GM21381 (cell line): ENCODE results near the gene HS6ST1.

Experiments used
- ATAC-seq: cut with Tn5 transposase; IDR thresholded peaks from one replicate; pipeline ENCODE4 v1.9.1; 2021; ENCODE audit warnings: mild to moderate bottlenecking, moderate library complexity; ENCODE audit not compliant: unreplicated experiment

Gene HS6ST1, protein sequence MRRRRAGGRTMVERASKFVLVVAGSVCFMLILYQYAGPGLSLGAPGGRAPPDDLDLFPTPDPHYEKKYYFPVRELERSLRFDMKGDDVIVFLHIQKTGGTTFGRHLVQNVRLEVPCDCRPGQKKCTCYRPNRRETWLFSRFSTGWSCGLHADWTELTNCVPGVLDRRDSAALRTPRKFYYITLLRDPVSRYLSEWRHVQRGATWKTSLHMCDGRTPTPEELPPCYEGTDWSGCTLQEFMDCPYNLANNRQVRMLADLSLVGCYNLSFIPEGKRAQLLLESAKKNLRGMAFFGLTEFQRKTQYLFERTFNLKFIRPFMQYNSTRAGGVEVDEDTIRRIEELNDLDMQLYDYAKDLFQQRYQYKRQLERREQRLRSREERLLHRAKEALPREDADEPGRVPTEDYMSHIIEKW

DNA sequence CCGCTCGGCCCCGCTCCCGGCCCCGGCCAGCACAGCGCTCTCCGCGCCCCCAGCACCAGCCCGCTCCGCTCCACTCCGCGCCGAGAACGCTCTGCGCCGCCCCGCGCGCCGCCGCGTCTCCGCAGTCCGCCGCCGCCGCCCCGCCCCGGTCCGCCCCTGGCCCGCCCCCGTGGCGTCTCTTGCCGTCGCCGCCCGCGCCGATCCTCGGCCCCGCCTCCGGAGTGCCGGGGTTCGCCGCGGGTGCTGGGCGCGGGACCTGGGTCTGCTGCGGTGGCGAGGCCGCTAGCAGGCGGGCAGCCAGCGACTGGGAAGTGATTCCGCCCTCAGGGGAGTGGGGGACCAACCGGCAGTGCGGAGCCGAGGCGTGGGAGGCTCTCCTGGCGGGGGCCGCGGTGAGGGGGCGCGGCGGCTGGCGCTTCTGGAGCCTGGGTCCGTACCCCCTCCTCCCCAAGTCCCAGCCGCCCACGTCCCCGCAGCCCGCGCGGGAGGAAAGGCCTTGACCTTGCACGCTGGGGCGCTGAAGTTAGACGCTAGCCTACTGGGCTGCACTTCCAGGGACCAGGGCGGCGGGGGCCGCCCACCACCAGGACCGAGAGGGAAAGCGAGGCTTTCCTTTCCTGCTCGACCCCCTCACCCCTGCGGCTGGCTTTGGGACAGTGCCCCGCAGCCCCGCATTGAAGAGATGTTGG lies at the start of gene HS6ST1:
Gene HS6ST1, minus strand, starts transcription at position 93 of the 689 bp plus-strand sequence. CDS start 305 bp downstream, outside the sequence.
- ATAC-seq: peak; percentile 61

DNA sequence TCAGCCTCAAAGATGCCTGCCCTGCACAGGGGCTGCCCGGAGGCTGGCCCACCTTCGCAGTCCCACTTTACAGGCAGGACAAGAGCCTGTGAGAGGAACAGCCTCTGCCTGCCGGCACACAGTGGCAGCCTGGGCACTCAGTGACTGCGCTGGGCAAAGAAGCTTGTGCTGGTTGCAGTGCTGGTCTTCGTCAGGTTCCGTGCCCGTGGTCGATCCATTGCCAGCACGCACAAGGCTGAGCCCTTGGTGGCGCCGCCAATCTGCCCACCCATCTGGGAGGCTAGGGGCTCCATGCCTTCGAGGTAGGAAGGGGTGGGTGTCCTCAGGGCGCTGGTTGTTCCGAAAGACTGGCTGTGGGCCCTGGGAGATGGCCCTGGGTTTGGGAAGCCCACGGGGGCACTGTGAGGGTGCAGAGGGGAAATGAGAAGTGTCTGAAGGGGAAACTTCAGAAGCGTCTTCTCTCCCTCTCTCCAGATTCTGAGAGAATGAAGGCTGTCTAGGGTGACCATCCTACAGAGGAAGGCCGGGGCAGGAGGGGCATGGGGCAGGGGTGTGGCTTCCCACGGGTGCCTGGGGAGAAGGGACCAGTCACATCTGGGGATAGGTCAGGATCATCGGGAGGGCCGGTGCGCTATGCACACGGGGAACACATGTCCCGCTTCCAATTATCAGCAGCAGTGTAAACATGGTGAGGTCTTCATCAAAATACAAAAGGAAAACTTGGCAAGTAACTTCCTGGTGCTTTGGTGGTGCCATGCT lies 49.1 kb upstream of the HS6ST1 start:
- ATAC-seq: no peak

DNA sequence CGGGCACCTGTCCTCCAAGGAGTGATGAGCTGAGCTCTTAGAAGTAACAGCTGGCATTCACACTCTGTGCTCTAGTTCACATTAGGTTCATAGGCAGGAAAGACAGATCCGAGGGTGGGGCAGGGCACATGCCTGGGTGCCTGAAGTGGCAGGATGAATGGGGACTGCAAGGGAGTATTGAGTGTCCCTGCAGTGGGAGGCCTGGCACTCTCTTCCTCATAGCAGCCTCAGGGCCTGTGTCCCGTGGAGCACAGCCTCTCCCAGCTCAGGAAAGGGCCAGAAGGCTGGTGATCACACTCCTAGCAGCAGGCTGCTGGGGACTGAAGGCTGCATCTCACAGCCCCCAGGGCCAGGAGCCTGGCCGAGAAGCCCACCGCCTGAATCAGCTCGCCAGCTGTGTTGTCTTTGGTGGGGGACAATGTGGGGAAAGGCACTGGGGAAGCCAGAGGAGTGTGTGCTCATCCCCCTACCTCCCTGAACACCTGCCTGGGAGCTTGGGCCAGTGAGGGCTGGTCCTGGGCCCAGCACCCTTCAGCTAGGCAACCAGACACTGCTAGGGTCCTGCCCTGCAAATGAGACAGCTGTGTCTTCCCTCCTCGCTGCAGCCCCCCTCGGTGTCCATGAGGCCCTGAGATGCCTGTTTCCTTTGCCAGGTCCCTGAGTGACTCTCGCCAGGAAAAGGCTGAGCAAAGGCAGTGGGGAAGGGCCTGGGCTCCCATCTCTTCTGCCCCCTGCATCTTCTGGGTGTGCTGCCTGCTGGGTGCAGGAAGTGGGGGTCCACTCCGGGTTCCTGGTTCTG lies 48.2 kb upstream of the HS6ST1 start:
- ATAC-seq: no peak

DNA sequence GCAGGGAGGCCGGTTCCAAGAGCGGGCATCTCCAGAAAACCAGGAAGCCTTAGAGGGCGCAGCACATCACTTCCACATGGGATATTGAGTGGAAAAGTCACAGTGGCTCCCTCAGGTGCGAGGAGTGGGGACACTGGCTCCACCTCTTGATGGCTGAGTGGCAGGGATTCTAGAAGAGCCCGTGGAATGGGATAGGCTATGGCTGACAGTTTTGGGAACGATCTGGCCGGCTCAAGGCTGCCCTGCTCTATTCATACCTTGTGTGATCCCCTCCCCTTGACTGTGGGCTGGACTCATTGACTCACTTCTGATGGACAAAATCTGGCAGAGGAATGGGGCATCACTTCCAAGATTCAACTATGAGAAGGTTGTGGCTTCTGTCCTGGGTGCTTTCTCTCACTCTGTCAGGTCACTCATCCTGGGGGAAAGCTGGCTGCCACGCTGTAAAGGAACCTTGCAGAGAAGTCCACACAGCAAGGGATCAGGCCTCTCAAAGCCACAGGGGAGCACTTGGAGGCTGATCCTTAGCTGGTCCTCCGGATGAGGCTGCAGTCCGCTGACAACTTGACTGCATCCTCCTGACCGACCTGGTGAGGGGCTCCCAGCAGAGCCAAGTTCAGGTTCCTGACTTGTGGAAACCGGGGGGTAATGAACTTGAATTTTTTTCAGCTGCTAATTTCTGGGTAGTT lies 46.7 kb upstream of the HS6ST1 start:
- no peak for ATAC-seq

DNA sequence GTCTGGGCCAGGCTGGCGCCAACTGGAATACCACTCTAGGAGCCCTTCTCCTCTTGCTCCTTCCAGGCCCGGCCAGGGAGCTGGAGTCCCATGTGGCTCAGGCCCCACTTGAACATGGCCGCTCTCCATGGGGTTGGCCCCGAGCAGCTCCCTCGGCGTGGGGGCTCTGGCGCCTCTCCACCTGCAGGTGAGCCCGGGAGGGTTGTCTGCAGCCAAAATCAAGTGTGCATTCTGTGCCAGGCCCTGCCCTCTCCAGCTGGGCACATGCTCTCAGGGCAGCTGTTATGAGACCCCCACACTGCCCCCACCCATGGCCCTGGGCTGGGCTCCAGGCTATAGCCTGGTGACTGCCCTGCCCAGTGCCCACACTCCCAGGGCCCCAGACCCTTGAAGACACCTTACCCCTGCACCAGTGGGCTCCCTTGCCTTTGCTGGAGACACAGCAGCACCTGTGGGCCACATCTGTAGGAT lies 45.8 kb upstream of the HS6ST1 start:
- no peak for ATAC-seq

DNA sequence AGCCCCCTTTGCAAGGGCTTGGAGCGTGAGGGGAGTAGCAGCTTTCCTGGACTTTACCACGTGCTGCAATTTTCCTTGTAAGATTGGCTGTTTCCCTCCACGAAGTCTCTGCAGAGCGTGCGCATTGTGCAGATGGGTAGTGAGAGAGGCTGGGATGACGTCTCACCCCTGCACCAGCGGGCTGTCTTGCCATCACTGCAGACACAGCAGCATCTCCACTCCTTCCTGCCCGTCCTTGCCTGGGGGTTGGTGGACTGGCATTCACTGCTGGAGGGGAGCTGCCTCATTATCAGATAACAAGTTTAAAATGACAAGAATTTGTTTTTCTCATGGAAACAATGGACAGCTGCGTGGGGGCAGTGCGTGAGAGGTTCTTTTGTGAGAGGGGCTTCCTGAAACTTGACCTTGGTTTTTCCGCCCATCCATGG lies 45.3 kb upstream of the HS6ST1 start:
- no peak for ATAC-seq

DNA sequence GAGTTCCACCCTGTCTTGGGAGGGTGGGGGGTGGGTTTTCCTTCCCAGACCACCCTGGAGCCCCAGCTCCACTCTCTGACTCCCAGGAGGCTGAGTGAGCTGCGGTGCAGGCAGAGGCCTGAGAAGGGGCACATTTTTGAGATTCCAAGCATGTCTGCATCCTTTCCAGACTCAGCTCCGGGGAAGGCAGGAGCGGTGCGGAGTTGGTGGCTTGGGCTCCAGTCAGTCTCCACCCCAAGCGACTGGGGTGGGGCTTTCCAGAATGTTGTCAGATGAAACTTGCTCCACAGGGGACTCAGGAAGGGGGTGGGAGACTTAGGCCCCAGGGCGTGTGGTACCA lies 44.2 kb upstream of the HS6ST1 start:
- ATAC-seq: no peak

DNA sequence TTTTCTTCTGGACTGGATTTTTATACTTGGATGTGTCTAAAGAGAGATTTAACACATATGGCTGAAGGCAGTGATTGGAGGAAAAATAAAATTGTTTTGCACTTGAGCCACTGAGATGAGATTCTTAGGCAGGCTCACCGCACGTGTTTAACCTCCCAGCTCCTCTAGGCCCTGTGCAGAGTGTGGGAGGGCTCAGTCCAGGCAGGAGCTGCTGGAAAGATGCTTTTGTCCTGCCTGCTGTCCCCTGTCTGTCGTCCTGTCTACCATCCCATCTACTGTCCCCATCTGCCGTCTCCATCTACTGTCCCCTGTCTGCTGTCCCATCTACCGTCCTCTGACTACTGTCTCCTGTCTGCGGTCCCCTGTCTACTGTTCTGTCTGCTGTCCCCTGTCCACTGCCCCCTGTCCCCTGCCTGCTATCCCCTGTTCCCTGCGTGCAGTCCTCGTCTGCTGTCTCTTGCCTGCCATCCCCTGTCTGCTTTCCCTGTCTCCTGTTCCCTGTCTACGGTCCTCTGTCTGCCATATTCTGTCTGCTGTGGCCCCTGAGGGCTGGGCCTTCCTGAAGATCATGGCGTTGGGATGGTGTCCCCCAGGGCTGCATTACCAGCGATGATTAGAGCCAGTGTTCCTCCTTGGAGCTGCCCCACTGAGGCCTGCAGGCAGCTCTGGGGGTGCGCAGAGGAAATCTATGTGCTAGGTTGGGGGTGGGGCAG lies 43.7 kb upstream of the HS6ST1 start:
- no peak for ATAC-seq

DNA sequence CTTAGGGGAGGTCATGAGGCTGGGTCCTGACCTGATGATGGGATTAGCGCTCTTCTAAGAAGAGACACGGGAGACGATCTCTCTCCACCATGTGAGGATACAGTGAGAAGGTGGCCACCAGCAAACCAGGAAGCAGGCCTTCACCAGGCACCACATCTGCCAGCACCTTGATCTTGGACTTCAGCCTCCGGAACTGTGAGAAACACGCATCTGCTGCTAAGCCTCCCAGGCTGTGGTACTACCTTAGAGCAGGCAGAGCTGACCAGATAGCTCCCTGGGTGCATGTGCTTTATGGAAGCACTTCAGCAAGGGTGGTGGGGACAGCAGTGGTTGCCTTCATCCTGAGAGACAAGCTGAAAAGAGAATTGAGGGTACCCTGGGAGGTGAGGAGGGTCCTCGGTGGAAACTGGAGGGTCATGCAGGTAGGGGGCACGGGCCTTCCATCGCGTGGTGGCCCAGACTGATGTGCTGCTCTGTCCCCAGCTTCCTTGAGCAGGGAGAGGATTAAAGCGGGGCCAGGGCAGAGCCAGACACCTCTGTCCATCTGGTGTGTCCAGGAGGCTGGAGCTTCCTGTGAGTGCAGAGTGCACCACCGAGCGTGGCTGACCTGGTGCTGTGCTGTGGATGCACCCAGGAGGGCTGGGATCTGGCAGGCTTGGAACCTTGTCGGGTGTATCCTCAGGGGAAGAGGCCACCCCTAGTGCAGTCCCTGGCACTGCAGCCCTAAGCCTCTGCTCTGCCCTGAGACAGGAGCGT lies 42.9 kb upstream of the HS6ST1 start:
- no peak for ATAC-seq

DNA sequence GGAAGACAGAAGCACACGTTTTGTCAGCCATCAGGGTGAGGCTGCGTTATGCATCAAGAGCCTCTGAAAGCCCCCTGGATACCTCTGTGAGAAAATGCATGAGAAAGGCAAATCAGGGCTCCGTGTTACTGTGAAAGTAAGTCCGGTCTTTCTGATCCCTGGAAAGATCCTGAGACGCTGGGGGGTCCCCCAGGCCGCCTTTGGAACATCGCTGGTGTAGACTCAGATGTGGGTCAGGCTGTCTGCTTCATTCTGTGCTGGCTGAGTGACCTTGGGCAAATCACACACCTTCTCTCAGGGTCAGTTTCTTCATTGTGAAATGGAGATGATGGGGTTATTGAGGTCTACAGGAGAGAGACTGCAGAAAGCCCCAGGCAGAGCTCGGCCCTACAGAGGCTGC lies 42.0 kb upstream of the HS6ST1 start:
- ATAC-seq: no peak

DNA sequence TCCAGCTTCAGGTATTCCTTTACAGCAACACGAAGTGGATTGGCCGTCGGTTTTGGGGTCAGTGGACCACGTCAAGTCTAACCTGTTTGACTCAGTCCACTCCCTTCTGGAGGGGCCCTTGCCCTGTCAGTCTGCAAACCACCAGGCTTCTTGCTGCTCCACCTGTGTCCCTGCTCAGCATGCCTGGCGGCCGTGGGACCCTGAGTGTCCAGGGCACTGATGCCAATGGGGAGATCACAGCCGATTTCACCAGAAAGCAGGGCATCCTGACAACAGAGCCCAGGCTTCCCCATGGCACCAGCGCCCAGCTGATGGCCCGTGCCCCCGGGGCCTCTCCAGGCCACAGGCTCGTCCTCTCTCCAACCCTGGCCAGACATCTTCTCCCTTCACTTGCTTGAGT lies 41.2 kb upstream of the HS6ST1 start:
- ATAC-seq: no peak

DNA sequence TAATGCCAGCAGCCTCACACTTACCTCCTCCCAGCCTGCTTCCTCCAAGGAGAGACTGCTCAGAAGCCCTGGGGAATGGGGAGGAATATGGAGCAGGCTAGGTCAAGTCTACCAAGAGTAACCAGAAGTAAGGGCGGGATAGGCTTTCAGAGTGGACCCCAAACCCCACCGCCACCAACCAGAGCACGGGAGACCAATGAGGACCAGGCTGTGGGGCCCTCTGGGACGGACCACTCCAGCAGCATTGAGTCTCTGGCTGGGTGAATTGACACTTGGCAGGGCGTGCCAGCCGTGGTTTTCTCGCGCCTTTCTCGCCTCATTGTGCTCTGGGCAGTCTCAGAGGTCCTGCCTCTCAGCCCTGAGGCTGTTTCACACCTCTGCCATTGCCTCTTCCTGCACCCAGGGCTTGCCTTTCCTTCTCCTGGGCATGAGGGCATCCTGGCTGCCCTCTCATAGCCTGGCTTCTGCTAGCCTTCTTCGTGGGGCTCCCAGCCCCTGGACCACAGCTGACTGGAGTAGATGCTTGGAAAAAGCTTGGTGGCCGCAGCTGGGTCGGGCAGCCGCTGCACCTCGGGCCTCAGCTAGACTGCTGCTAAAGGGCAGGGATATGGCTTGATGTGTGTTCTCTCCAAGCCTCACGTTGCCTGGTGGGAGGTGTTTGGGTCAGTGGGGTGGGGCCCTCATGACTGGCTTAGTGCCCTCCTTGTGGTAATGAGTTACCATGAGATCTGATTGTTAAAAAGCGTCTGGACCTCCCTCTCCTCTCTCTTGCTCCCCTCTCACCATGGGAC lies 40.5 kb upstream of the HS6ST1 start:
- no peak for ATAC-seq

DNA sequence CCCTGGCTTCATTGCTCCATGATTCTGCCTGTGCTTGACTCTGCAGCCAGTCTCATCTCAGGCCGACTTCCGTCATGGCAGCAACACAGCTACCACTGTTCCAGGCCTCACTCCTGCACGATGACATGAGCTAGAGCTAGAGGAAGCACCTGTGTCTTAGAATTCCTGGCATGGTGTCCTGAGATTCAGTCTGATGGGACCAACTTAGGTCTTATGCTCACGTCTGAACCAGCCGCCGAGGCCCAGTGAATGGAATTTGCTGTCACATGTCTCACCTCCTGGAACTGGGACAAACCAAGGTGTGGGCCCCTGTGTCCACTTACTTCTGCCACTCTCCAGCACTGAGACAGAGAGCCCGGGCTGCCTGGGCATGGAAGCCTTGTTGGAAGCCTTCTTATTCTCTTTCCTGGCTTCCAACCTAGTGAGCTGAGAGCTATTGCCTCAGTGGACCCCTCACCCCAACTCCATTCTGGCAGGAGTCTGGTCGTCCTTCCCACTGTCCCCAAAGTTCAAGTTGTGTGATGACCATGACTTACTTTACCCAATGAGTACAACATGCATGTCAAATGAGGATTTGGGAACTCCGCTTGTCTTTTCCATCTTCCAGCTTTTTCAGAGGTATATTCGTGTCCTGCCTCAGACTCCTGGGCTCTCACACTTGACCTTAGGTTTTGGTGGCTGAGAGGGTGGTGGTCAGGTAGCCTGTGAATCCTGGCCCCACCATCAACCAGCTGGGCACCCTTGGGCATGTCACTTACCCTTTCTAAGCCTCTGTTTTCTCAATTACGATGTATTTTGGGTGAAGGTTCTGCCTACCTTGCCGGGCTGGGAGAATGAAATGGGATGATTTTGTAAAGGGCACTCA lies 39.1 kb upstream of the HS6ST1 start:
- no peak for ATAC-seq

DNA sequence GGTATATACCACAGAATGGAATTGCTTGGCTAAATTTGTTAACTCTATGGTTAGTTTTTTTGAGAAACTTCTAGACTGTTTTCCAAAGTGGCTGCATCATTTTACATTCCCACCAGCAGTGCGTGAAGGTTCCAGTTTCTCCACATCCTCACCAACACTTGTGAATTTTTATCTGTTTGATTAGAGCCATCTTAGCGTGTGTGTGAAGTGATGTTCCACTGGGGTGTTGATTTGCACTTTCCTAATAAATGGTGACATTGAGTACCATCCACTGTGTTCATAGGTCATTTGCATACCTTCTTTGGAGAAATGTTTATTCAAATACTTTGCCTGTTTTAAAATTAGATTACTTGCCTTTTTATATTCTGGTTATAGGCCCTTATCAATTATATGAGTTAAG lies 37.5 kb upstream of the HS6ST1 start:
- ATAC-seq: no peak

DNA sequence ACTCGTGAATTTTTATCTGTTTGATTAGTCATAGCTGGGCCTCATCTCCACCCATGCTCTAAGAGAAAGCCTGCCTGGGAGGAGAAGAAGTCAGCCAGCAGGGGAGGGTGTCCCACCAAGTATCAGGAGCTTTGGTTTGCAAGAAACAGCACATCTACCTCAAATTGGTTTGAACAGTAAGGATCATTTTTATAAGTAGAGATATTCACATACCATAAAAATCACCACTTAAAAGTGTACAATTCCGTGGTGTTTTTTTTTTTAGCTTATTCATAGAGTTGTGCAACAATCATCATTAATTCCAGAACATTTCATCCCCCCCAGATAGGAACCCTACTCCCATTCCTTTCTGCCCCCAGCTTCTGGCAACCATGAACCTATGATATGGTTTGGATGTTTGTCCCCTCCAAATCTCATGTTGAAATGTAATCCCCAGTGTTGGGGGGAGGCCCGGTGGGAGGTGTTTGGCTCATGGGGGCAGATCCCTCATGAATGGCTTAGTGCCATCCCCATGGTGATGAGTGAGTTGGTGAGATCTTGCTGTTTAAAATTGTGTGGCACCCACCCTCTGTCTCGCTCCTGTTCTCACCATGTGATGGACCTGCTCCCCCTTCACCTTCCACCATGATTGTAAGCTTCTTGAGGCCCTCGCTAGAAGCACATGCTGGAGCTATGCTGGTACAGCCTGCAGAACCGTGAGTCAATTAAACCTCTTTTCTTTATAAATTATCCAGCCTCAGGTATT lies 36.2 kb upstream of the HS6ST1 start:
- ATAC-seq: no peak

DNA sequence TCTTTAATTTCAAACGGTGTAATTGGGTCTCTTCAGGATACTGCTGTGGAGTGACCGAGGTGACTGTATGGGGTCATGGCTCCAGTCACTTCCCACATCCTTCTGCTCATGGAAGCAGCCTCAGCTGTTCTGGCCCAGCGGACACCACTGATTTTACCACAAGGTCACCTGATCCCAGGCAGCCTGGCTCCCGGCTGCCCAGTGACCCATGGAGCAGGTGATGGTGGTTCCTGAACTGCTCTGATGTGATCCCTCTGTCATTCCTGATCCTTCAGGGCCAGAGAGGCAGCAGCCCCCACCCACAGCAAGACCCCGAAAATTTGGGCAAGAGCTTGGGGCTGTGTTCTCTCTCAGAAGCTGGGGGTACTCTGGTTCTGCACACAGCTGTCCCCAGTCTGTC lies 35.5 kb upstream of the HS6ST1 start:
- ATAC-seq: no peak
